GM12873 (cell line): ENCODE measurements around the gene COL18A1.

Source experiments
- TF ChIP-seq, protein P1 (sequence below): IDR thresholded peaks from 2 replicates; pipeline ENCODE4 v1.5.1; 2012; ENCODE audit warnings: low read depth, mild to moderate bottlenecking, moderate library complexity, low read length, control low read depth; ENCODE audit not compliant: insufficient read depth; ENCODE audit errors: missing control alignments

COL18A1 gene

DNA sequence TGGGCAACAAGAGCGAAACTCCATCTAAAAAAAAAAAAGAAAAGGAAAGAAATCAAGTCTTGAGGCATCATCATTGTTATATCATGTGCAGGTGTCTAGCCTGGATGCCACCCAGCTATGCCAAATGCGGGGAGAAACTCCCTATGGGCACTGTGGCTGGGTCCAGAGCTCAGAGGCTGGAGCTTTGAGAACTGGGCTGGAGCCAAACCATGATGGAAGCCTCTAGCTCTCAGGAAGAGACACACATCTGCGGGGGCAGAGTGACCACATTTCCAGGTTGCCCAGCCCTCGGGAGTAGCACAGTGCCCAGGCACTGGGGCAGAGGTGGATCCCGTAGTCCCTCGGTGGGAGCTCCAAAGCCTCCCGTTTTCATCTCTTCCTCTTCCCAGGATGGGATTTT, 58.9 kb downstream of the COL18A1 start:
- TF ChIP-seq, protein P1, sequence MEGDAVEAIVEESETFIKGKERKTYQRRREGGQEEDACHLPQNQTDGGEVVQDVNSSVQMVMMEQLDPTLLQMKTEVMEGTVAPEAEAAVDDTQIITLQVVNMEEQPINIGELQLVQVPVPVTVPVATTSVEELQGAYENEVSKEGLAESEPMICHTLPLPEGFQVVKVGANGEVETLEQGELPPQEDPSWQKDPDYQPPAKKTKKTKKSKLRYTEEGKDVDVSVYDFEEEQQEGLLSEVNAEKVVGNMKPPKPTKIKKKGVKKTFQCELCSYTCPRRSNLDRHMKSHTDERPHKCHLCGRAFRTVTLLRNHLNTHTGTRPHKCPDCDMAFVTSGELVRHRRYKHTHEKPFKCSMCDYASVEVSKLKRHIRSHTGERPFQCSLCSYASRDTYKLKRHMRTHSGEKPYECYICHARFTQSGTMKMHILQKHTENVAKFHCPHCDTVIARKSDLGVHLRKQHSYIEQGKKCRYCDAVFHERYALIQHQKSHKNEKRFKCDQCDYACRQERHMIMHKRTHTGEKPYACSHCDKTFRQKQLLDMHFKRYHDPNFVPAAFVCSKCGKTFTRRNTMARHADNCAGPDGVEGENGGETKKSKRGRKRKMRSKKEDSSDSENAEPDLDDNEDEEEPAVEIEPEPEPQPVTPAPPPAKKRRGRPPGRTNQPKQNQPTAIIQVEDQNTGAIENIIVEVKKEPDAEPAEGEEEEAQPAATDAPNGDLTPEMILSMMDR, result no peak

DNA sequence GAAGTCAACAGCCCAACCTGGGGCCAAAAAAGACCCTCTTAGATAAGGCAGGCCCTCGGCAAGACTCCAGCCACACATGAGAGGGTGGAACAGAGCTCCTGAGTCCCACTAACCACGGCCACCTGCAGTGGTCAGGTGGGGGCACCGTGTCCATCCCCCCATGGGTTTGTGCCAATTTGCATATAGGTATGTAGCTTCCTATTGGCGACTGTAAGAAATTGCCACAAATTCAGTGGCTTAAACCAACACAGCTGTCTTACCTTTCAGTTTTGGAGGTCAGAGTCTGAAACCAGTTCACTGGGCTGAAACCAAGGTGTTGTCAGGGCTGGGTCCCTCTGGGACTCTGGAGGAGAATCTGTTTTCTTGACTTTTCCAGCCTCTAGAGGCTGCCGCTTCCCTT, 59.3 kb downstream of the COL18A1 start:
- TF ChIP-seq, protein P1, result no peak

DNA sequence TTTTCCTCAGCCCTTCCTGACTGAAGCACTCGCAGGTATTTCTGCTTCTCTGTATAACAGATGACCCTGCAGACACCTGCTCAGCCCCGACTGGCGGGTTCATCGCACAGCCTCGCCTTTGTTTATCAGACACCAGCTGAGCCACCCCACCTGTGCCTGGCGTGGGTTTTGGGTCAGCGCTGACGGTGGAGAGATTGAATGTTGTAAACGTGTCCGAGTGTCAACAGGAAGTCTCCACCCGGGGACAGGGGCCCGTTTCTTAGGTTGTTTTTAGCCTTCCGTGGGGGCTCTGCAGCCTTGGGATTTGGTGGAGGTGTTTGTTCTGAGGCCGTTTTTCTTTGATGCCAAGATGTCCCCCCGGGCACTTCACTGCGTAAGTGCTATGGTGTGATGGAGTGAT, 60.1 kb downstream of the COL18A1 start:
- TF ChIP-seq, protein P1, result no peak

DNA sequence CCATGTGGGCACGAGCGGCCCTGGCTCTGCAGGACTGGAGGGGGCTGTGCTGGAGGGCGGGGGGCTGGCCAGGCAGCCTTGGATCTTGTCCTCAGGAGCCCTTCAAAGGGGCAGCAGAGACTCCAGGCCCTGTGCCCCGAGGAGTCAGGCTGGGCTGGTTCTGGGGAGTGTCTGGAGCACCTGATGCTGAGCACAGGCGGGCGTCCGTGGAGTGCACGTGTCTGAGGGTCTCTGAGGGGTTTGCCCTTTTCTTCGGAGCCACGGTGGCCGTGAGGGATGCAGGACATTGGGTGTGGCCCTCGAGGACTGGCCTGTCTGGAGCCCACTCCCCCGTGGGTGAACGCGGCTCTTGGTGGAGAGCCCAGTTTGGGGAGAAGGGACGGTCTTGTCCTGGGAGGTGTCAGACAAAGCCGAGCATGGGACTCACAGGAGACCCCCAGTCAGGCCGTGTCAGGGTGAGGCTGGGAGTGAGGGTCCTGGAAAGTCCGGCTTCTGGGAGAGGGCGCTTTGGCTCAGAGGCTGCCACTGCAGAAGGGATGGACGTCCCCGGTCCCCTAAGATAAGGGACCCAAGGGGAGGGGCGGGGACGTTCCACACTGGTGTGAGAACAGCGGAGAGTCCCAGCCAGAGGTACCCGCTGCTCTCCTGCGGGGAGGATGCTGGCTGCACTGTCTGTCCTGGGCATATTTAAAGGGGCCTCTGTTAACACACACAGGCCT, 60.8 kb downstream of the COL18A1 start:
- TF ChIP-seq, protein P1, result no peak

DNA sequence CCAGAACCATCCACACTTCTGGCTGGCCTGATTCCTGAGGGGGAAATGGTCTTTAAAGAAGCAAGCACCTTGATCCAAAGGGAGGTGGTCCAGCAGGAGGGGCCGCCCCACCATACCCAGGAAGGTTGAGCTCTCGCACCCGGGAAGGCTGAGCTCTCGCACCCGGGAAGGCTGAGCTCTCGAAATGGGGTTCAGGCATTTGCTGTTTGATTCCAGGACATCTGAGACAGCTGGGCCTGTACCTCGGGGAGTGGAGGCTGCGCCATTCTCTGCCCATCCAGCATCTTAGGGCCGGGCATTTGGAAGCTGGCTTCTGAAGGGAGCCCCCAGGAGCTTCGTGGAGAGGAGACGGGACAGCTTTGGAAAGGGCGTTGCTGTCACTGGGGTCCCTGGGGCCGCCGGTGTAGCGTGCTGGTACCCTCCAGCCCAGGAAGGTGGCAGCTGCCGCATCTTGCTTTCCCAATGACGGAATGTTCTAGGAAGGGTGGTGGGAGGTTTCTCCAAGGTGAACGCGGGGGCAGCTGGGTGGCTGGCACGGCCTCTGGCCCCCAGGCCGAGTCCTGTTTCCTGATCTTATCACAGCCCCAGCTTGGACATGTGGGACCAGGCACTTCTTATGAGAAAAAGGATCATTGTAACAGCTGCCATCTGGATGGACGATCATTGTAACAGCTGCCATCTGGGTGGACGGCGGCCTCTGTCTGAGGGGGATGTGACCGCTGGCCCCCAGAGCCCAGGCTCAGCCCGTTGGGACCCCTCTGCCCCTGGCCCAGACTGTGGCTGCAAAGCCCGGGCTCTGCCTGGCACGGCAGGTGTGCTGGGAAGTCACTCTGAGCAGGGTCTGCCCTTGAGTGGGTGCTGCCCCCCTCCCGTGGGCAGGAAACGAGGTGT, 61.6 kb downstream of the COL18A1 start:
- TF ChIP-seq, protein P1, result no peak

DNA sequence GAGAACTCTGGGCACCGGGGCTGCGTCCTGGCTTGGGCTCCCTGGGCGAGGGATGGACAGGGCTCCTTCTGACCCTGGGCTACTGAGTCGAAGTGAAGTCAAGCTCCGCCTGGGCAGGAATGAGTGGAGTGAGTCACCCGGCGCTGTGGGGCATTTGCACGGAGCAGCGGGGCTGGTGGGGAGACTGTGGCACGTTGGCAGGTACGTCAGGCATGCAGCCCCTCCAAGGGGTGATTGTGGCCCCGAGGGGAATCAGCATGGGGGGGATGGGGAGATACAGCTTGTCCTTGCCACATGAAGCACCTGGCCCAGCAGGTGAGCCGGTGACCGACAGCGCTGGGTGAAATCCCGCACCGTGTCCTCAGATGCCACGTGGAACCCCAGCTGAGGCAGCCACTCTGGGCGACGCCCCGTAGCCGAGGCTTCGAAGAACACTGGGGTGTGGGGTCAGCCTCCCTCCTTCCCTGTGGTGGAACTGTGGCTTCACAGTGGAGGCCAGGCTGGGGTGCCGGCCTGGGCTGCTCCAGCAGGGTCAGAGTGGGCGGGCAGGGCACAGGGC, 62.3 kb downstream of the COL18A1 start:
- TF ChIP-seq, protein P1, result no peak
